ENCODE measurements around the gene WFDC12. TPM values are rescaled to one million over a fixed set of nuclear protein-coding genes. Genes with fewer than 3 reads are reported as not detected.

WFDC12 gene
- total RNA-seq, 2 experiments from 2014 or later: not detected

DNA sequence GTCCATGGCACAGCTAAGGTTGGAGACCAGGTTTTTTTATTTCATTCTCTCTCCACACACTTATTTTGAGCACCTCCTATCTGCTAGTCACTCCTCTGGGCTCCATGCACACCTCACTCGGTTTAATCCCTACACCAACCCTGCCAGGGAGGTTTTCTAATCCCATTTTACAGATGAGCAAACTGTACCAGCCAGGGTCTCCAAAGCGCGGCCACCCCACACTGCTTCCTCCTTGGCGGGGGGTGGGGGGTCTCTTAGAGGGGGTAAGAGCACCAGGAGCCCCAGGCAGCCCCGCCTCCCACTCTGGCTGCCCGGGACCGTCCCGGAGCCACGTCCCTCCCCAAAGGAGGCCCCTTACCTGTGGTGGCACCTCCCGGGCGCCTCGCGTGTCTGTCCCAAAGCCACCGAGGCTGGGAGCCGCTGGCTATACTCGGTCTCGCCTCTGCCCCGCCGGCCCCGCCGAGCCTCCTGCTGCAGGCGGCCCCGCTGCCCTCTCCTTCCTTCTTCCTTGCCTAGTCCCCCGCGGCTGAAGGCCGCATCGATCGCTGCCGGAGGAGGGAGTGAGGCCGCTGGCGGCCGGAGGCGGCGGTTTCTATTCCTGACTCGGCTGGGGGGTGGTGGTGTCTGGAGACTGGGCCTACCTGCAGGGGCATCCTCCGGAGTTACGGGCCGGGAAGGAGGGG, 23.6 kb downstream of the WFDC12 start, which contains the start of gene KCNS1:
TSS of gene KCNS1 (minus strand) at position 565 of the 683 bp plus-strand sequence. CDS start 1,891 bp downstream, outside the sequence.
- CTCF ChIA-PET (ENCODE audit: unreplicated experiment): no interaction called here
- intact Hi-C loops (cut with micrococcal nuclease; ENCODE audit: unreplicated experiment): no loop called here
- Histone ChIP-seq H3K4me2 (ENCODE audit: low read length) (no peak within 1 kb of the TSS), H3K36me3 (ENCODE audit: insufficient read depth, low read length) (no peaks in the 10 kb centered on the region), H2AFZ (ENCODE audit: low read length) (no peak within 1 kb of the TSS), H3K9me3 (ENCODE audit: low read length) (no peaks in the 10 kb centered on the region), H3K4me1 (ENCODE audit: insufficient read depth, low read length, poor library complexity, severe bottlenecking) (no peaks in the 10 kb centered on the region), H4K20me1 (ENCODE audit: insufficient read depth, low read length) (no peaks in the 10 kb centered on the region; the same call in 1 of the 2 replicates), H3K27ac (ENCODE audit: low read depth, low read length, poor library complexity, severe bottlenecking) (no peak within 1 kb of the TSS), H3K9me2 (ENCODE audit: insufficient read depth, low read length) (no peaks in the 10 kb centered on the region), H3K4me3 (ENCODE audit: low read depth, low read length, poor library complexity, severe bottlenecking) (no peak within 1 kb of the TSS), H3K79me2 (ENCODE audit: insufficient read depth, low read depth, low read length) (no peaks in the 10 kb centered on the region)
- no peak for TF ChIP-seq EZH2phosphoT487 (IDR thresholded peaks at IDR 0.05; ENCODE audit: borderline replicate concordance, low read depth, low read length)
- TF ChIP-seq, protein P1, sequence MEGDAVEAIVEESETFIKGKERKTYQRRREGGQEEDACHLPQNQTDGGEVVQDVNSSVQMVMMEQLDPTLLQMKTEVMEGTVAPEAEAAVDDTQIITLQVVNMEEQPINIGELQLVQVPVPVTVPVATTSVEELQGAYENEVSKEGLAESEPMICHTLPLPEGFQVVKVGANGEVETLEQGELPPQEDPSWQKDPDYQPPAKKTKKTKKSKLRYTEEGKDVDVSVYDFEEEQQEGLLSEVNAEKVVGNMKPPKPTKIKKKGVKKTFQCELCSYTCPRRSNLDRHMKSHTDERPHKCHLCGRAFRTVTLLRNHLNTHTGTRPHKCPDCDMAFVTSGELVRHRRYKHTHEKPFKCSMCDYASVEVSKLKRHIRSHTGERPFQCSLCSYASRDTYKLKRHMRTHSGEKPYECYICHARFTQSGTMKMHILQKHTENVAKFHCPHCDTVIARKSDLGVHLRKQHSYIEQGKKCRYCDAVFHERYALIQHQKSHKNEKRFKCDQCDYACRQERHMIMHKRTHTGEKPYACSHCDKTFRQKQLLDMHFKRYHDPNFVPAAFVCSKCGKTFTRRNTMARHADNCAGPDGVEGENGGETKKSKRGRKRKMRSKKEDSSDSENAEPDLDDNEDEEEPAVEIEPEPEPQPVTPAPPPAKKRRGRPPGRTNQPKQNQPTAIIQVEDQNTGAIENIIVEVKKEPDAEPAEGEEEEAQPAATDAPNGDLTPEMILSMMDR (conservative IDR thresholded peaks at IDR 0.05; ENCODE audit: low read length): no peak
- DNase-seq (ENCODE audit: low spot score): no peak
- POLR2A ChIA-PET: no interaction called here
- BruUV-seq (replicated peaks): no TSS peak

DNA sequence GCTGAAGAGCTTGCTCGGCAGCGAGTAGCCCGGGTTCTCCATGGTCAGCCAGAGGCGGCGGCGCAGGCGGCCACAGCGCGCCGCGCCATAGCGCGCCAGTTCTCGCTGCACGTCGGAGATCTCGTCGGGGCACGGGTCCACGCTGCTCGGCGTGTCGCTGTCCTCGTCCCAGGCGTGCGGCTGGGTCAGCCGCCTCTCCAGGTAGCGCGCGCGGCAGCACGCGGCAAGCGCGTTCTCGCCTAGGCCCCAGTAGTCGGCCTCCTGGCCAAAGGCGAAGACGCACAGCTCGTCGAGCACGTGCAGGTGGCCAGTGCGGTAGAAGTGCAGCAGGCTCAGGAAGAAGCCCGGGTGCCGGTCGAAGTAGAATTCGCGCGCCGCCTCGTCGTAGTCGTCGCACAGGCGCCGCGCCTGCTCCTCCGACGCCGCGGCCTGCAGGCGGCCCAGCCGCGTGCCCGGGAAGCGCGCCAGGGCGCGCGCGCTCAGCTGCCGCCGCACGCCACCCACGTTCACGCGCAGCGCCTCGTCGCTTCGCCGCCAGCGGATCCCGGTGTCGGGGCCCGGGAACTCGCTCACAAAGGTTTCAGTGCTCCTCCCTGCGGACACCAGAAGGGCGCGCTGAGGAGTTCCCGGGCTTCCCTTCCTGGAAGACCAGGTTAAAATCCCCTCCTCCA, 26.0 kb downstream of the WFDC12 start:
- Histone ChIP-seq H3K27ac (ENCODE audit: low read depth, low read length, poor library complexity, severe bottlenecking) (no peak overlapping the region), H3K9me3 (ENCODE audit: low read length) (no peaks in the 10 kb centered on the region), H3K4me3 (ENCODE audit: low read depth, low read length, poor library complexity, severe bottlenecking) (no peak overlapping the region), H4K20me1 (ENCODE audit: insufficient read depth, low read length) (no peaks in the 10 kb centered on the region; the same call in 1 of the 2 replicates), H3K9me2 (ENCODE audit: insufficient read depth, low read length) (no peaks in the 10 kb centered on the region), H3K79me2 (ENCODE audit: insufficient read depth, low read depth, low read length) (no peaks in the 10 kb centered on the region), H3K36me3 (ENCODE audit: insufficient read depth, low read length) (no peaks in the 10 kb centered on the region), H2AFZ (ENCODE audit: low read length) (no peak overlapping the region), H3K4me2 (ENCODE audit: low read length) (no peak overlapping the region), H3K4me1 (ENCODE audit: insufficient read depth, low read length, poor library complexity, severe bottlenecking) (no peaks in the 10 kb centered on the region)
- intact Hi-C loops (cut with micrococcal nuclease; ENCODE audit: unreplicated experiment): loop anchor here (5.0 kb wide), 1 partner anchor 186 kb away; the partner anchor contains the start of gene PABPC1L
- DNase-seq (ENCODE audit: low spot score): no peak
- TF ChIP-seq, protein P1 (conservative IDR thresholded peaks at IDR 0.05; ENCODE audit: low read length): no peak
- TF ChIP-seq EZH2phosphoT487 (IDR thresholded peaks at IDR 0.05; ENCODE audit: borderline replicate concordance, low read depth, low read length): no peak
- ChIA-PET POLR2A (no interaction called here), CTCF (ENCODE audit: unreplicated experiment) (no interaction called here)
- no TSS peak for BruUV-seq (replicated peaks)

Measured in OCI-LY7 (cell line).